SK-N-SH treated with all-trans-retinoic acid at 6 μM for 48 hours (cell line): ENCODE data around the gene MACF1.

Experiments used
- BACH2 ChIP-seq: fragments of 250-450 bp; sonication (Bioruptor Pico); IDR thresholded peaks from 2 replicates; pipeline ENCODE4 v1.9.0; 2021; ENCODE audit warnings: mild to moderate bottlenecking, borderline replicate concordance
- CSDC2 ChIP-seq: fragments of 250-450 bp; sonication (Bioruptor Pico); IDR thresholded peaks from 2 replicates; pipeline ENCODE4 v1.5.0; 2020; ENCODE audit warnings: mild to moderate bottlenecking, moderate library complexity
- ESRRG ChIP-seq: fragments of 250-450 bp; sonication (Bioruptor Pico); IDR thresholded peaks from 2 replicates; pipeline ENCODE4 v1.6.1; 2021; ENCODE audit warnings: mild to moderate bottlenecking
- OSR1 ChIP-seq: fragments of 250-450 bp; sonication (Bioruptor Pico); IDR thresholded peaks from 2 replicates; pipeline ENCODE4 v1.8.0; 2022; ENCODE audit warnings: moderate library complexity, mild to moderate bottlenecking, inconsistent platforms
- RARB ChIP-seq: fragments of 250-450 bp; sonication (Bioruptor Pico); IDR thresholded peaks from 2 replicates; pipeline ENCODE4 v1.8.0; 2021; ENCODE audit warnings: mild to moderate bottlenecking, moderate library complexity
- TOX ChIP-seq: fragments of 250-450 bp; sonication (Bioruptor Pico); IDR thresholded peaks from 2 replicates; pipeline ENCODE4 v1.8.0; 2021; ENCODE audit warnings: mild to moderate bottlenecking, moderate library complexity, borderline replicate concordance
- ZFP30 ChIP-seq: fragments of 450-650 bp; formaldehyde crosslinking; IDR thresholded peaks from 2 replicates; pipeline ENCODE4 v1.5.0; 2022; ENCODE audit warnings: mild to moderate bottlenecking, moderate library complexity
- ZNF565 ChIP-seq: fragments of 450-650 bp; formaldehyde crosslinking; conservative IDR thresholded peaks from 2 replicates; pipeline ENCODE4 v1.5.0; 2020; ENCODE audit warnings: low read depth, mild to moderate bottlenecking, moderate library complexity
- ZNF70 ChIP-seq: fragments of 450-650 bp; formaldehyde crosslinking; IDR thresholded peaks from 2 replicates; pipeline ENCODE4 v1.5.0; 2020; ENCODE audit warnings: mild to moderate bottlenecking, moderate library complexity
- TF ChIP-seq, protein P1 (sequence below): fragments of 250-450 bp; sonication (Bioruptor Pico); IDR thresholded peaks from 2 replicates; pipeline ENCODE4 v1.5.1; 2020; ENCODE audit warnings: low read depth, mild to moderate bottlenecking, moderate library complexity
- TF ChIP-seq, protein P2 (sequence below): fragments of 250-450 bp; sonication (Bioruptor Pico); IDR thresholded peaks from 2 replicates; pipeline ENCODE4 v1.8.0; 2020; ENCODE audit warnings: mild to moderate bottlenecking, moderate library complexity, borderline replicate concordance
- TF ChIP-seq, protein P3 (sequence below): fragments of 250-450 bp; sonication (Bioruptor Pico); IDR thresholded peaks from 2 replicates; pipeline ENCODE4 v1.5.0; 2020; ENCODE audit warnings: mild to moderate bottlenecking, moderate library complexity
- TF ChIP-seq, protein P4 (sequence below): fragments of 250-450 bp; sonication (Bioruptor Pico); IDR thresholded peaks from 2 replicates; pipeline ENCODE4 v1.5.1; 2021; ENCODE audit warnings: mild to moderate bottlenecking, moderate library complexity

DNA sequence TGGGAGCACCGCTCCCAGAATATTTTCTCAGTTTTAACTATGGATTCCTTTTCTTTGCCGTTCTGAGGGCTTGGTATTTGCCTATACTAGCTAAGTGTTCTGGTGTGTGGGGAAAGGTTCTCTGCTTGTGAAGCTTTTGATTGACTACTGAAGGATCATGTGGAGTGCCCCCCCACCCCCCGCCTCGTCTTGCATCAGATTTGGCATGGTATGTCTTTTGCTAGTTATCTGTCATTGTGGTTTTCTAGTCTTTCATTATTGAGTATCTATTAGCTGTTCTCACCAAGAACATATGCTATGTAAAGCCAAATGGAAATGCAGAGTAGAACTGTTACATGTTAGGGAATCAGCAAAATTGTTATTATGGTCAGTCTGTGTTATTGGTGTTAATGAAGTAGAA lies 58.3 kb downstream of the MACF1 start:
- TF ChIP-seq ZNF70 (CRISPR knock-in tag) = no peak
- no peak for TF ChIP-seq OSR1
- TF ChIP-seq, protein P1, sequence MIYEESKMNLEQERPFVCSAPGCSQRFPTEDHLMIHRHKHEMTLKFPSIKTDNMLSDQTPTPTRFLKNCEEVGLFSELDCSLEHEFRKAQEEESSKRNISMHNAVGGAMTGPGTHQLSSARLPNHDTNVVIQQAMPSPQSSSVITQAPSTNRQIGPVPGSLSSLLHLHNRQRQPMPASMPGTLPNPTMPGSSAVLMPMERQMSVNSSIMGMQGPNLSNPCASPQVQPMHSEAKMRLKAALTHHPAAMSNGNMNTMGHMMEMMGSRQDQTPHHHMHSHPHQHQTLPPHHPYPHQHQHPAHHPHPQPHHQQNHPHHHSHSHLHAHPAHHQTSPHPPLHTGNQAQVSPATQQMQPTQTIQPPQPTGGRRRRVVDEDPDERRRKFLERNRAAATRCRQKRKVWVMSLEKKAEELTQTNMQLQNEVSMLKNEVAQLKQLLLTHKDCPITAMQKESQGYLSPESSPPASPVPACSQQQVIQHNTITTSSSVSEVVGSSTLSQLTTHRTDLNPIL (CRISPR knock-in tag) = no peak
- TF ChIP-seq, protein P2, sequence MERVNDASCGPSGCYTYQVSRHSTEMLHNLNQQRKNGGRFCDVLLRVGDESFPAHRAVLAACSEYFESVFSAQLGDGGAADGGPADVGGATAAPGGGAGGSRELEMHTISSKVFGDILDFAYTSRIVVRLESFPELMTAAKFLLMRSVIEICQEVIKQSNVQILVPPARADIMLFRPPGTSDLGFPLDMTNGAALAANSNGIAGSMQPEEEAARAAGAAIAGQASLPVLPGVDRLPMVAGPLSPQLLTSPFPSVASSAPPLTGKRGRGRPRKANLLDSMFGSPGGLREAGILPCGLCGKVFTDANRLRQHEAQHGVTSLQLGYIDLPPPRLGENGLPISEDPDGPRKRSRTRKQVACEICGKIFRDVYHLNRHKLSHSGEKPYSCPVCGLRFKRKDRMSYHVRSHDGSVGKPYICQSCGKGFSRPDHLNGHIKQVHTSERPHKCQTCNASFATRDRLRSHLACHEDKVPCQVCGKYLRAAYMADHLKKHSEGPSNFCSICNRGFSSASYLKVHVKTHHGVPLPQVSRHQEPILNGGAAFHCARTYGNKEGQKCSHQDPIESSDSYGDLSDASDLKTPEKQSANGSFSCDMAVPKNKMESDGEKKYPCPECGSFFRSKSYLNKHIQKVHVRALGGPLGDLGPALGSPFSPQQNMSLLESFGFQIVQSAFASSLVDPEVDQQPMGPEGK = no peak
- TF ChIP-seq RARB = no peak
- no peak for TF ChIP-seq ZFP30 (CRISPR knock-in tag)
- TF ChIP-seq ESRRG (CRISPR knock-in tag) = no peak
- no peak for TF ChIP-seq ZNF565
- TF ChIP-seq, protein P3, sequence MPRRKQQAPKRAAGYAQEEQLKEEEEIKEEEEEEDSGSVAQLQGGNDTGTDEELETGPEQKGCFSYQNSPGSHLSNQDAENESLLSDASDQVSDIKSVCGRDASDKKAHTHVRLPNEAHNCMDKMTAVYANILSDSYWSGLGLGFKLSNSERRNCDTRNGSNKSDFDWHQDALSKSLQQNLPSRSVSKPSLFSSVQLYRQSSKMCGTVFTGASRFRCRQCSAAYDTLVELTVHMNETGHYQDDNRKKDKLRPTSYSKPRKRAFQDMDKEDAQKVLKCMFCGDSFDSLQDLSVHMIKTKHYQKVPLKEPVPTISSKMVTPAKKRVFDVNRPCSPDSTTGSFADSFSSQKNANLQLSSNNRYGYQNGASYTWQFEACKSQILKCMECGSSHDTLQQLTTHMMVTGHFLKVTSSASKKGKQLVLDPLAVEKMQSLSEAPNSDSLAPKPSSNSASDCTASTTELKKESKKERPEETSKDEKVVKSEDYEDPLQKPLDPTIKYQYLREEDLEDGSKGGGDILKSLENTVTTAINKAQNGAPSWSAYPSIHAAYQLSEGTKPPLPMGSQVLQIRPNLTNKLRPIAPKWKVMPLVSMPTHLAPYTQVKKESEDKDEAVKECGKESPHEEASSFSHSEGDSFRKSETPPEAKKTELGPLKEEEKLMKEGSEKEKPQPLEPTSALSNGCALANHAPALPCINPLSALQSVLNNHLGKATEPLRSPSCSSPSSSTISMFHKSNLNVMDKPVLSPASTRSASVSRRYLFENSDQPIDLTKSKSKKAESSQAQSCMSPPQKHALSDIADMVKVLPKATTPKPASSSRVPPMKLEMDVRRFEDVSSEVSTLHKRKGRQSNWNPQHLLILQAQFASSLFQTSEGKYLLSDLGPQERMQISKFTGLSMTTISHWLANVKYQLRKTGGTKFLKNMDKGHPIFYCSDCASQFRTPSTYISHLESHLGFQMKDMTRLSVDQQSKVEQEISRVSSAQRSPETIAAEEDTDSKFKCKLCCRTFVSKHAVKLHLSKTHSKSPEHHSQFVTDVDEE (CRISPR knock-in tag) = no peak
- no peak for TF ChIP-seq TOX (CRISPR knock-in tag)
- no peak for TF ChIP-seq CSDC2
- TF ChIP-seq, protein P4, sequence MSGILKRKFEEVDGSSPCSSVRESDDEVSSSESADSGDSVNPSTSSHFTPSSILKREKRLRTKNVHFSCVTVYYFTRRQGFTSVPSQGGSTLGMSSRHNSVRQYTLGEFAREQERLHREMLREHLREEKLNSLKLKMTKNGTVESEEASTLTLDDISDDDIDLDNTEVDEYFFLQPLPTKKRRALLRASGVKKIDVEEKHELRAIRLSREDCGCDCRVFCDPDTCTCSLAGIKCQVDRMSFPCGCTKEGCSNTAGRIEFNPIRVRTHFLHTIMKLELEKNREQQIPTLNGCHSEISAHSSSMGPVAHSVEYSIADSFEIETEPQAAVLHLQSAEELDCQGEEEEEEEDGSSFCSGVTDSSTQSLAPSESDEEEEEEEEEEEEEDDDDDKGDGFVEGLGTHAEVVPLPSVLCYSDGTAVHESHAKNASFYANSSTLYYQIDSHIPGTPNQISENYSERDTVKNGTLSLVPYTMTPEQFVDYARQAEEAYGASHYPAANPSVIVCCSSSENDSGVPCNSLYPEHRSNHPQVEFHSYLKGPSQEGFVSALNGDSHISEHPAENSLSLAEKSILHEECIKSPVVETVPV (CRISPR knock-in tag) = no peak
- no peak for TF ChIP-seq BACH2 (CRISPR knock-in tag)
